ENCODE data around the gene LCE2D.
"Not testable (repeated sequence)": the region's sequence is repeated elsewhere in the genome, so short reads cannot be mapped to it uniquely, and the experiment has no call there.

Gene LCE2D

GRCh38 chr1:152667648-152668047 is 4.5 kb downstream of the LCE2D start:
- H3F3A ChIP-seq (ENCODE audit: insufficient read depth, low read length): no peaks in the 10 kb centered on the region
- H3K36me3 ChIP-seq (replicated peaks; ENCODE audit: insufficient read depth, low read length): no peaks in the 10 kb centered on the region
- no peak overlapping the region for H3K4me3 ChIP-seq (ENCODE audit: low read length)
- no peak overlapping the region for H3K4me2 ChIP-seq (ENCODE audit: low read depth, low read length)
- TF ChIP-seq CTCF (IDR thresholded peaks at IDR 0.05; ENCODE audit: low read length) (no peak), EZH2 (optimal IDR thresholded peaks at IDR 0.05; ENCODE audit: low read depth, low read length) (no peak), EZH2phosphoT487 (IDR thresholded peaks at IDR 0.05; ENCODE audit: low read length) (no peak)
- no peaks in the 10 kb centered on the region for H4K20me1 ChIP-seq (ENCODE audit: insufficient read depth, low read length)
- H3K9me3 ChIP-seq (replicated peaks; ENCODE audit: insufficient read depth, low read length): no peaks in the 10 kb centered on the region
- no peaks in the 10 kb centered on the region for H3K27me3 ChIP-seq (replicated peaks; ENCODE audit: insufficient read depth, low read length)
- no peaks in the 10 kb centered on the region for H3K79me2 ChIP-seq (ENCODE audit: low read length)
- no peak overlapping the region for H2AFZ ChIP-seq (ENCODE audit: low read length)
- no peak overlapping the region for H3K9ac ChIP-seq (ENCODE audit: low read length)
- H3K27ac ChIP-seq (ENCODE audit: low read length): no peak overlapping the region
- no peaks in the 10 kb centered on the region for H3K9me2 ChIP-seq (replicated peaks; ENCODE audit: insufficient read depth, low read length)
- no peak for DNase-seq
- no peaks in the 10 kb centered on the region for H3K4me1 ChIP-seq (ENCODE audit: low read length)

- no peaks in the 10 kb centered on the region for H3F3A ChIP-seq (ENCODE audit: insufficient read depth, low read length)
- H3K27me3 ChIP-seq (replicated peaks; ENCODE audit: insufficient read depth, low read length): no peaks in the 10 kb centered on the region
- no peaks in the 10 kb centered on the region for H3K79me2 ChIP-seq (ENCODE audit: low read length)
- no peak overlapping the region for H3K9ac ChIP-seq (ENCODE audit: low read length)
- TF ChIP-seq CTCF (IDR thresholded peaks at IDR 0.05; ENCODE audit: low read length): no peak
- no peak for TF ChIP-seq EZH2phosphoT487 (IDR thresholded peaks at IDR 0.05; ENCODE audit: low read length)
- no peak for TF ChIP-seq EZH2 (optimal IDR thresholded peaks at IDR 0.05; ENCODE audit: low read depth, low read length)
- H3K4me1 ChIP-seq (ENCODE audit: low read length): no peaks in the 10 kb centered on the region
- no peaks in the 10 kb centered on the region for H3K36me3 ChIP-seq (replicated peaks; ENCODE audit: insufficient read depth, low read length)
- no peaks in the 10 kb centered on the region for H3K9me2 ChIP-seq (replicated peaks; ENCODE audit: insufficient read depth, low read length)
- H4K20me1 ChIP-seq (ENCODE audit: insufficient read depth, low read length): no peaks in the 10 kb centered on the region
- DNase-seq: no peak
- no peak overlapping the region for H3K4me3 ChIP-seq (ENCODE audit: low read length)
- no peak overlapping the region for H3K27ac ChIP-seq (ENCODE audit: low read length)
- H3K4me2 ChIP-seq (ENCODE audit: low read depth, low read length): no peak overlapping the region
- no peaks in the 10 kb centered on the region for H3K9me3 ChIP-seq (replicated peaks; ENCODE audit: insufficient read depth, low read length)
- no peak overlapping the region for H2AFZ ChIP-seq (ENCODE audit: low read length)
Measured at GRCh38 chr1:152673016-152673415, 9.8 kb downstream of the LCE2D start.

- not testable (repeated sequence) for H3K4me3 ChIP-seq (ENCODE audit: low read length); H3K9me3 ChIP-seq (replicated peaks; ENCODE audit: insufficient read depth, low read length); H3K4me2 ChIP-seq (ENCODE audit: low read depth, low read length); H3F3A ChIP-seq (ENCODE audit: insufficient read depth, low read length); H4K20me1 ChIP-seq (ENCODE audit: insufficient read depth, low read length); H2AFZ ChIP-seq (ENCODE audit: low read length); H3K4me1 ChIP-seq (ENCODE audit: low read length); H3K36me3 ChIP-seq (replicated peaks; ENCODE audit: insufficient read depth, low read length); H3K9me2 ChIP-seq (replicated peaks; ENCODE audit: insufficient read depth, low read length); H3K79me2 ChIP-seq (ENCODE audit: low read length); DNase-seq; H3K27me3 ChIP-seq (replicated peaks; ENCODE audit: insufficient read depth, low read length); H3K9ac ChIP-seq (ENCODE audit: low read length); H3K27ac ChIP-seq (ENCODE audit: low read length)
Measured at GRCh38 chr1:152674983-152675382, 11.8 kb downstream of the LCE2D start, which contains the start of gene LCE2C. LCE2C (plus strand) TSS chr1:152675279; CDS start chr1:152676016, 737 bp downstream.

GRCh38 chr1:152679459-152679858 is 16.3 kb downstream of the LCE2D start:
- Histone ChIP-seq H2AFZ (ENCODE audit: low read length) (no peak overlapping the region), H3F3A (ENCODE audit: insufficient read depth, low read length) (no peaks in the 10 kb centered on the region), H3K9ac (ENCODE audit: low read length) (no peak overlapping the region), H4K20me1 (ENCODE audit: insufficient read depth, low read length) (no peaks in the 10 kb centered on the region), H3K27me3 (replicated peaks; ENCODE audit: insufficient read depth, low read length) (no peaks in the 10 kb centered on the region), H3K27ac (ENCODE audit: low read length) (no peak overlapping the region), H3K79me2 (ENCODE audit: low read length) (no peaks in the 10 kb centered on the region), H3K4me2 (ENCODE audit: low read depth, low read length) (no peak overlapping the region), H3K9me3 (replicated peaks; ENCODE audit: insufficient read depth, low read length) (no peaks in the 10 kb centered on the region), H3K9me2 (replicated peaks; ENCODE audit: insufficient read depth, low read length) (no peaks in the 10 kb centered on the region), H3K4me3 (ENCODE audit: low read length) (no peak overlapping the region), H3K36me3 (replicated peaks; ENCODE audit: insufficient read depth, low read length) (no peaks in the 10 kb centered on the region), H3K4me1 (ENCODE audit: low read length) (no peaks in the 10 kb centered on the region)
- TF ChIP-seq CTCF (IDR thresholded peaks at IDR 0.05; ENCODE audit: low read length): no peak
- no peak for TF ChIP-seq EZH2phosphoT487 (IDR thresholded peaks at IDR 0.05; ENCODE audit: low read length)
- no peak for TF ChIP-seq EZH2 (optimal IDR thresholded peaks at IDR 0.05; ENCODE audit: low read depth, low read length)
- DNase-seq: no peak
